Measurements from ENCODE around the gene PDLIM1. TPM values are rescaled to one million over a fixed set of nuclear protein-coding genes. Genes with fewer than 3 reads are reported as not detected.

Gene PDLIM1
- polyA plus RNA-seq, 1 experiment = 141 TPM

- Histone ChIP-seq H3K27me3 (ENCODE audit: control insufficient read depth, insufficient read depth, low read length) (no peaks in the 10 kb centered on the region), H3K4me3 (ENCODE audit: low read depth, low read length) (no peak overlapping the region), H3K36me3 (ENCODE audit: control insufficient read depth, insufficient read depth, low read length) (peaks cover 1% of the 10 kb centered on the region; the same call in 1 of the 2 replicates)
- DNase-seq (ENCODE audit: low read depth) = no peak
- TF ChIP-seq CTCF (IDR thresholded peaks at IDR 0.05; ENCODE audit: insufficient read depth, low read depth, low read length) = no peak
- ChIA-PET POLR2A (interaction anchor here (0.6 kb wide), 2 partner anchors 19 to 134 kb away, joined by 3 read pairs; no protein-coding TSS in a partner anchor), CTCF (interaction anchor here (0.6 to 1.8 kb wide), 3 partner anchors 9 to 87 kb away, joined by 3 to 5 read pairs (median 4); no protein-coding TSS in a partner anchor)
Observed at GRCh38 chr10:95275726-95276366, 15.0 kb downstream of the PDLIM1 start.

- H3K4me3 ChIP-seq (ENCODE audit: low read depth, low read length) = peak overlapping the region; percentile 8; the same call in 1 of the 2 replicates
- CTCF ChIA-PET = interaction anchor here (0.6 to 1.6 kb wide), 4 partner anchors 27 to 613 kb away, joined by 3 to 7 read pairs (median 4); no protein-coding TSS in a partner anchor
- H3K36me3 ChIP-seq (ENCODE audit: control insufficient read depth, insufficient read depth, low read length) = peaks cover 1% of the 10 kb centered on the region
- peak; percentile 90 for DNase-seq (ENCODE audit: low read depth)
- no peak for TF ChIP-seq CTCF (IDR thresholded peaks at IDR 0.05; ENCODE audit: insufficient read depth, low read depth, low read length)
- H3K27me3 ChIP-seq (ENCODE audit: control insufficient read depth, insufficient read depth, low read length) = no peaks in the 10 kb centered on the region
- POLR2A ChIA-PET = no interaction called here
Observed at GRCh38 chr10:95273393-95274312, 17.1 kb downstream of the PDLIM1 start.

GRCh38 chr10:95268438-95268837 lies 22.4 kb downstream of the PDLIM1 start:
- ChIA-PET POLR2A (no interaction called here), CTCF (interaction anchor here (2.0 kb wide), 1 partner anchor 8 kb away, joined by 4 read pairs; no protein-coding TSS in a partner anchor)
- Histone ChIP-seq H3K36me3 (ENCODE audit: control insufficient read depth, insufficient read depth, low read length) (peaks cover 6% of the 10 kb centered on the region), H3K27me3 (ENCODE audit: control insufficient read depth, insufficient read depth, low read length) (no peaks in the 10 kb centered on the region), H3K4me3 (ENCODE audit: low read depth, low read length) (no peak overlapping the region)
- DNase-seq (ENCODE audit: low read depth) = no peak
- no peak for TF ChIP-seq CTCF (IDR thresholded peaks at IDR 0.05; ENCODE audit: insufficient read depth, low read depth, low read length)

GRCh38 chr10:95267251-95267650 lies 23.6 kb downstream of the PDLIM1 start:
- DNase-seq (ENCODE audit: low read depth) = no peak
- H3K36me3 ChIP-seq (ENCODE audit: control insufficient read depth, insufficient read depth, low read length) = peaks cover 6% of the 10 kb centered on the region
- no peak for TF ChIP-seq CTCF (IDR thresholded peaks at IDR 0.05; ENCODE audit: insufficient read depth, low read depth, low read length)
- POLR2A ChIA-PET = no interaction called here
- CTCF ChIA-PET = interaction anchor here (1.1 kb wide), 1 partner anchor 20 kb away, joined by 3 read pairs; no protein-coding TSS in a partner anchor
- H3K27me3 ChIP-seq (ENCODE audit: control insufficient read depth, insufficient read depth, low read length) = no peaks in the 10 kb centered on the region
- no peak overlapping the region for H3K4me3 ChIP-seq (ENCODE audit: low read depth, low read length)

- no peak for TF ChIP-seq CTCF (IDR thresholded peaks at IDR 0.05; ENCODE audit: insufficient read depth, low read depth, low read length)
- CTCF ChIA-PET = interaction anchor here (1.1 kb wide), 1 partner anchor 20 kb away, joined by 3 read pairs; no protein-coding TSS in a partner anchor
- peaks cover 8% of the 10 kb centered on the region for H3K36me3 ChIP-seq (ENCODE audit: control insufficient read depth, insufficient read depth, low read length)
- H3K4me3 ChIP-seq (ENCODE audit: low read depth, low read length) = no peak overlapping the region
- DNase-seq (ENCODE audit: low read depth) = peak; percentile 91
- H3K27me3 ChIP-seq (ENCODE audit: control insufficient read depth, insufficient read depth, low read length) = no peaks in the 10 kb centered on the region
- POLR2A ChIA-PET = no interaction called here
Observed at GRCh38 chr10:95266674-95267095, 24.1 kb downstream of the PDLIM1 start.
